Kidney glomerular epithelial cell (primary cell): ENCODE data around the gene OR3A1.
"Not testable (repeated sequence)": the region's sequence is repeated elsewhere in the genome, so short reads cannot be mapped to it uniquely, and the experiment has no call there.

Source experiments
- DNase-seq: peaks from one replicate; lab custom pipeline; 2025; lab: John Stamatoyannopoulos, UW

Gene OR3A1

GRCh38 chr17:3298260-3298659 lies at the start of gene OR3A1:
Gene OR3A1 (minus strand): TSS chr17:3298360. CDS start chr17:3292582, 5,778 bp downstream.
- DNase-seq: no peak

DNA sequence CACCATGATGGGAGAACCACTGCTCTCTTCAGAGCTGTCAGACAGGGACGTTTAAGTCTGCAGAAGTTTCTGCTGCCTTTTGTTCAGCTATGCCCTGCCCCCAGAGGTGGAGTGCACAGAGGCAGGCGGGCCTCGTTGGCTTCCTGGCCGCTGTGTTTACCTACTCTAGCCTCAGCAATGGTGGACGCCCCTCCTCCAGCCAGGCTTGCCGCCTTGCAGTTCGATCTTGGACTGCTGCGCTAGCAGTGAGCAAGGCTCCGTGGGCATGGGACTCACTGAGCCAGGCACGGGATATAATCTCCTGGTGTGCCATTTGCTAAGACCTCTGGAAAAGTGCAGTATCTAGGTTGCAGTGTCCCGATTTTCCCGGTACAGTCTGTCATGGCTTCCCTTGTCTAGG lies 44.6 kb upstream of the OR3A1 start:
- not testable (repeated sequence) for DNase-seq

- no peak for DNase-seq
Observed at GRCh38 chr17:3335876-3336275, 37.7 kb upstream of the OR3A1 start.

- no peak for DNase-seq
Observed at GRCh38 chr17:3318336-3318735, 20.2 kb upstream of the OR3A1 start.

DNA sequence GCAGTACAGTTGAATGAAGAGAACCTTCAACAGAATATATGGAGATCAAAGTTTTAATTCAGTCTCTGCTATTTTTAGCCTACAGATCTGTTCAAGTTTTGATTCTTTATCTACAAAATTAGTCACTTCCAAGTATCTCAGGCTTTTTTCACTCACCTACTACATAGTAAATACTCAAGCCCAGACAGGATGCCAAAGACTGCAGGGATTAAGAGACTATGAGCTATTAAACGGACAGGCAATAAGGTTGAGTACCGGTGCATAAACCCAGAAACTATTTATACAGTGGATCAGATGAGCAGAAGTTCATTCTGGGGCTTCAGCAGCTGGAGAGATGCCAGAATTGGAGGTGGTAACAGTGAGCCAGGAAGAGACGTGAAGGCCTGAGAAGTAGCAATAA lies 18.7 kb upstream of the OR3A1 start:
- no peak for DNase-seq

- DNase-seq: no peak
Observed at GRCh38 chr17:3308603-3309002, 10.4 kb upstream of the OR3A1 start.

GRCh38 chr17:3295632-3296031 lies 2.5 kb downstream of the OR3A1 start:
- DNase-seq: no peak

- not testable (repeated sequence) for DNase-seq
Observed at GRCh38 chr17:3293548-3293947, 4.6 kb downstream of the OR3A1 start.

GRCh38 chr17:3282901-3283300 lies 15.3 kb downstream of the OR3A1 start:
- no peak for DNase-seq

- no peak for DNase-seq
Observed at GRCh38 chr17:3276126-3276525, 22.0 kb downstream of the OR3A1 start.

DNA sequence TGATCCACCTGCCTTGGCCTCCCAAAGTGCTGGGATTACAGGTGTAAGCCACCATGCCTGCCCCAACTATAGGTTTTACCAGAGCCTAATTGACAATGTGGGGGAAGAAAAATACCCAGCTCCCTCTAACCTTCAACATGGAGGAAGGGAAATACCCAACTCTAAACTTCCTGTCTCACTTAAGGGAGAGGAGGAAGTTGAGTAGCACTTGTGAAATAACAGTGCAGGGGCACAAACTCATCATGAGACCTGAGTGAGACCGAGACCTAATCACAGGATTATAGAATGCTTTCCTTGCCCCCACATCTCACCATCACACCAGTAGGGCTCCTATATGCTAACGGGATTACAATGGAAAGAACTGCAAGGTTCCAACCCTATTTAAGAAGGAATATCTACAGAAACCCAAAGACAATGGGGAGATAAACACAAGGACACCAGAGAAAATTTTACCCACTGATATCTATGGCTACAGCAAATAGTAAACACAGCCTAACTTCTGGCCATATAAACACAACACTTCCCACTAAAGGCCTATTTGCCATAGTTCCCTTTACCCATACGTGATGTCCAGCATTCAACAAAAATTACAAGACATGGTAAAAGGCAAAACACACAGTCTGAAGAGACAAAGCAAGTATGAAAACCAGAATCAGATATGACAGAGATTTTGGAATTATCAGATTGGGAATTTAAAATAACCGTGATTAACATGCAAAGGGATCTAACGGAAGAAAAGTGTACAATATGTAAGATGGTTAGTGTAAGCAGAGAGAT lies 26.9 kb downstream of the OR3A1 start:
- no peak for DNase-seq

DNA sequence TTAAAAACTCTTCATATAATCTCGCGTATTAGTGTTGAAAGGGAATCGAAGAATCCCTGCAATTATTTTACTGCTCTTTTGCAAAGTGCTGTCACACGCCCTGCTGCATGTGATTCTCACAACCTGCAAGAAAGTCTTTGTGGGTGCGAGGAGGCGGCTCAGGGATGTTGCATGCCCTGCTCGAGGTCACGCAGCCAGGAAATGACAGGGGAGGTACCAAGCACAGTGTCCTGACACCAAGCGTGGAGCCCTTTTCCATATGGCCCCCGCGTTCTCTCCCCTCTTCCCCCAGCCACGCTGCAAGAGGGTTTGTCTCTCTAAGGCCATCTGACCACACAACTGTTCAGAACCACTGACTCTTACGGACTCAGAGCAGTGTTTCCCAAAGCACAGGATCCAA lies 37.6 kb downstream of the OR3A1 start:
- no peak for DNase-seq

DNA sequence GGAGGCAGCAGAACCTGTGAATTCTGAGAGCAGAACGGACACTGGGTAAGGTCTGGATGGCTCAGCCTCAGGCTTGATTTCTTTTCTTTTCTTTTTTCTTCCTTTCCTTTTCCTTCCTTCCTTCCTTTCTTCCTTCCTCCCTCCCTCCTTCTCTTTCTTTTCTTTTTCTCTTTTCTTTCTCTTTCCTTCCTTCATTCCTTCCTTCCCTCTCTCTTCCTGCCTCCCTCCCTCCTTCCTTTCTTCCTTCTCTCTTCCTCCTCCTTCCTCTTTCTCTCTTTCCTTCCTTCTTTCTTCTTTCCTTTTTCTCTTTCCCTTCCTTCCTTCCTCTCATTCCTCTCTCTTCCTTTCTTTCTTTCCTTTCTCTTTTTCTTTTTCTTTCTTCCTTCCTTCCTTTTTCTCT lies 38.0 kb downstream of the OR3A1 start:
- no peak for DNase-seq

- DNase-seq: no peak
Observed at GRCh38 chr17:3256575-3256974, 41.6 kb downstream of the OR3A1 start.

DNA sequence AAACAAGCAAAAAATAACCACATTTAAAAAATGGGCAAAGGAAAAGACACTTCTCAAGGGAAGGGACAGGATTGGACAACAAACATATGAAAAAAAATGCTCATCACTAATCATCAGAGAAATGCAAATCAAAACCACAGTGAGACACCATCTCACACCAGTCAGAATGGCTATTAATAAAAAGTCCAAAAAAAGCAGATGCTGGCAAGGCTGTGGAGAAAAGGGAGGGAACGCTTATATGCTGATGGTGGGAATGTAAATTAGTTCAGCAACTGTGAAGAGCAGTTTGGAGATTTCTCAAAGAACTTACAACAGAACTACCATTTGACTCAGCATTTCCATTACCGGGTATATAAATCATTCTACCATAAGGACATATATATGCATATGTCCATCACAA lies 49.1 kb downstream of the OR3A1 start:
- not testable (repeated sequence) for DNase-seq

- DNase-seq: not testable (repeated sequence)
Observed at GRCh38 chr17:3244841-3245240, 53.3 kb downstream of the OR3A1 start.

DNA sequence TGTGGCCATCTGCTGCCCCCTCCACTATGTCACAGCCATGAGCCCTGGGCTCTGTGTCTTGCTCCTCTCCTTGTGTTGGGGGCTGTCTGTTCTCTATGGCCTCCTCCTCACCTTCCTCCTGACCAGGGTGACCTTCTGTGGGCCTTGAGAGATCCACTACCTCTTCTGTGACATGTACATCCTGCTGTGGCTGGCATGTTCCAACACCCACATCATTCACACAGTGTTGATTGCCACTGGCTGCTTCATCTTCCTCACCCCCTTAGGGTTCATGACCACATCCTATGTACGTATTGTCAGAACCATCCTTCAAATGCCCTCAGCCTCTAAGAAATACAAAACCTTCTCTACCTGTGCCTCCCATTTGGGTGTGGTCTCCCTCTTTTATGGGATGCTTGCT lies 57.1 kb downstream of the OR3A1 start:
- not testable (repeated sequence) for DNase-seq
